T-helper 2 cell treated with Interferon-gamma antibody and Interleukin-4, amounts not matched to agents 100 ng/mL and 5 ng/mL, for 36 hours (primary cell): ENCODE data around the gene SCRN2. TPM values are rescaled to one million over a fixed set of nuclear protein-coding genes. Genes with fewer than 3 reads are reported as not detected.

Experiments used
- intact Hi-C: fragments of 100-400 bp; cut with micrococcal nuclease; formaldehyde crosslinking; loops from one replicate; pipeline ENCODE4 v1.15.1; 2023
- total RNA-seq: library from RNA; stranded (reverse); gene quantifications from 2 replicates; pipeline ENCODE4 v1.2.3, GENCODE V29; 2022

Gene SCRN2
- total RNA-seq, 1 donor from 2014 or later: 21.8 TPM

DNA sequence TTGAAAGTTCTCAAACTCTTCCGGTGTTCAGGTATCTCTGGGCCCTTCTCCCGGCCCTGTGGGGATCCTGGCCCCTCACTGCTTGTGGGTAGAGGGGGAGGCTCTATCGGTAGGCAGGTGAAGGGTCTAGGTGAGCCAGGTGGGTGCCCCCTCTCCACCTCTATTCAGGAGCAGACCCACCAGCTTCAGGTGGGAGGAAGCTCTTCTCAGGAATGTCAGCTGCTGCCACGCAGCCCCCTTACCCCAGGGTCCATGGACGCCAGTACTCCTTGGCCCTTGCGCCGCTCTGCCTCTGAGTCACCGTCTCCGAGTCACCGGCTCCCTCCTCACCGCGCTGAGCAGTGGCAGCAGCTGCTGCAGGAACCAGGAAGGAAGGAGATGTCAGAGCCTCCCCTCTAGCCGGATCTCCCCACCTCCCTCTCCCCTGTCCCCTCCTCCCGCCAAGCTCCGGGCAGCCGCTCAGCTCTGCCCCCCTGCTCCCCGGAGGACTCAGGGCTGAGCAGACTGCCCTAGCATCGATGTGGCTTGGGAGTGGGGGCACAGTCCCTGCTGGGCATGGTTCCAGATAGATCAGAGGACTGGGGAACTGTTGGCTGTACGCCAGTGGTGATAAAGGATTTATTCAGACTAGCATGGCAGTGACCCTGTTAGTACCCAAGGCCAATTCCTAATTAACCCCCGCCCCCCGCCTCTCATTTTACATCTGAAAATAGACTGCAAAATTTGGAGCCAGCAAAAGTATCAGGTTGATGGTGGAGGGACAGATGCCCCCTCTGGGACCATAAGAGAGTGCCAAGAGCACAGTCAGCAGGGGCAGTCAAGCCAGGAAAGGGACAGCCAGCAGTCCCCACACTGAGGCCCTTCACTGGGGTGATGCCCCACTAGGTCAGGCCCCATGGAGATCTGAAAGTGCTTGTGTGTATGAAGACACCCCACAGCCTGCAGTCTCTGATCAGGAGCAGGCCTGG lies 19.4 kb downstream of the SCRN2 start, which contains the start of gene OSBPL7:
TSS of gene OSBPL7 (minus strand) at position 371 of the 968 bp plus-strand sequence. CDS start 1,516 bp downstream, outside the sequence.
- intact Hi-C loops: loop anchor here (1.0 kb wide), 1 partner anchor 10 kb away; the partner anchor contains the start of genes LRRC46 and MRPL10

DNA sequence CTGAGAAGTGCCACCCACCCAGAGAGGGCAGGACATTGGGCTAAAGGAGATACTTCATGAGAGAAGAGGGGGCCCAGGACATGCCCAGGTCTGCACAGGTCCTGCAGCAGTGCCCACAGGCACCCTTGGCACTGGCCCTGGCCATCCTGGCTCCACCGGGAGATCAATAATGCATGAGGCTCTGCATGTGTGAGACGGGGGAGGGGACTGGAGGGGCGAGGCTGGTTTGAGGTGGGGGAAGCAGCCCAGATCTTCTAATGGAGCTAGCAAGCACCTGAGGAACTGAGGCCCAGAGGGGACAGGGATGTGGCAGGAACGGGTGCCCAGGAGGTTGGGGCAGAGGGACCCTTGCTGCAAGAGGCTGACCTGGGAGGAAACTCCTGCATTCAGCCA lies 20.0 kb downstream of the SCRN2 start:
- intact Hi-C loops: loop anchor here (1.0 kb wide), 1 partner anchor 10 kb away; the partner anchor contains the start of genes LRRC46 and MRPL10

DNA sequence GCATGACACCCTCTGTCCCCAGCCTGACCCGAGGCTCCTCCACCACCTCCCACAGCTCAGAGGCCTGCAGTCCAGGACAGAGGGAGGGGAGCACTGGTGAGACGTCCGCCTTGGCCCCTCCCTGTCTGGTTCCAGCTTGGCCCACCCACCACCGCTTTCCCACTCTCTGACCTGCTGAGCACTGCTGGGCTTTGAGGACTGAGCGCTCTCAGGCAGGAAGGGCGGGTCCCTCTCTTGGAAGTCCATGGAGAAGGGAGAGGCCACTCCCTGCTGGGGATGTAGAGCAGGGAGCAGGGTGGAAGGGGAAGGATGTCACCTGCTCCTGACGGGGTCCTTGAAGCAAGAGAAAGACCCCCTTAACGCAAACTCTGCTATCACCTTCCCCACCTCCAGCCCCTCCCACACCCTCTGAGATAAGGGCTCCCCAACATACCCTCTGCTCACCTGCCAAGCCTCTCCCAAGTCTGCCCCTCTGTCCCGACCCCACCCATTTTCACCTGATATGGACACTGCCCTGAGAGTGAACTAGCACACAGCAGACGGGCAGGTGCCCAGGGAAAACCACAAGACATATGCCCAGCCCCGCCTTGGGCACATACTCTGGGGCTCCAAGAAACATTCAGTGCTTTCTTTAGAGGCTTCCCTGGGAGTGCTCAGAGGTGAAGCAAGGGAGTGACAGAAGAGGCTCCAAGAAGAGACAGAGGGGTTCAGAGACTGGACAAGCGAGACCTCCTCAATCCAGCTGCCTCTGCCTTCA lies 20.9 kb downstream of the SCRN2 start:
- intact Hi-C loops: no loop called here

DNA sequence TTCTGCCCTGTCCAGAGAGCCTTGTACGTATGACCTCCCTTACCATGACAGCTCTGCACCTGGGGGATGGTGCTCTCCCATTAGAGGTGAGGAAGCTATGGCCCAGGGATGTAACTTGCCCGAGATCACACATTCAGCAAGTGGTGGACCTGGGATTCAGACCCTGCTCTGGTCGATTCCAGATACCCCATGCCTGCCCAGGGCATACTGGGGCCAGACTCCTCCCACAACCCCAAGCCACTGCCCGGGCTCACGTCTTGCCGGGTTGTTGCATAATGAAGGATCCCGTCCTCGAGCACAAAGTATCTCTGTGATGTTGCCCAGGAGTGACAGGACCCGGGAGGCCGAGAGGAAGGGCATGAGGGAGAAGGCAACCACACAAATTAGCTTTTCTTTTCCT lies 21.6 kb downstream of the SCRN2 start:
- intact Hi-C loops: no loop called here

DNA sequence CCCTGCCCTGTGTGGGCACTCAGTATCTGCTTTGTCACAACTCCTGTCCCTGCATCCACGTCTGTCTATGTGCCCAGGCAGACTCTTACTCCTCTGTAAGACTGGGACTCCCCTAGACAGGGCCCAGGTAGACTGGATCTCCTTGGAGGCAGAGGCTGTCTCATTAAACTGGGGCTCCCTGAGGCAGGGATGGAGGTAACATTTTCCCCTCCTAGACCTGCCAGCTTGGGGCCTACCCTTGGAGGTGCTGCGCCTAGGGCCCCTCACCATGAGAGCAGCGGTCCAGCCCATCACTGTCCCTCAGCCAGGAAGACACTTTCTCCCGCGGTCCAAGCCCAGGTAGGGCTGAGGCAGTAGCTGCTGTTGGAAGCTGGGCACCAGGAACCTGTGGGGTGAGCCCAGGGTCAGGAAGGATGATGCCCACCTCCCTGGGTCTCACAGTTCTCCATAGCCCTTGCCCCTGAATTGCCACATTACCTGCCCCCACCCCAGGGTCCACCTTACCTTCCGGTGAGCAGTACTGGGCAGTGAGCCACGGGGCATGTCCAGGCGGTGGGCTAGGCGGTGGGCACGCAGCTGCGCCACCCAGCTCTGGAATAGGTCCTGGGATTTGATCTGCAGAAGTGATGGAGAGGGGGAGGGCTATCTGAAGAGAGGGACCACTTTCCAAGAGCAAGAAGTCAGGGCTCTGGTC lies 22.9 kb downstream of the SCRN2 start:
- intact Hi-C loops: no loop called here

DNA sequence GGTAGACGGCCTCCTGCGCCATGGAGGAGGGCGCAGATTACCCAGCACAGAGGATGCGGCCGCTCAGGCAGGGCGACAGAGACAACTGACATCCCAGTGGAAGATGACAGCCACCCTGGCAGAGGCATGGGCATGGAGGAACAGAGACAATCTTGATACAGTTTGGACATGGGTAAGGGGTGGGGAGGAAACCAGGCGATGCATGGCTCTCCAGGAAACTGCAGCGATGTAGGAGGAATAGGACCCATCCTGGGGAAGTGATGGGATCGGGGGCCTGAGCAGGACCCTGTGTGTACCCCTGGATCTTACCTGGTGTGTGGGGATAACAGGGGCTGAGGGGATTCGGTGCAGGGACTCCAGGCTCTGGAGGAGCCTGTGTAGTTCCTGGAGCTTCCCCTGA lies 24.1 kb downstream of the SCRN2 start:
- intact Hi-C loops: no loop called here

DNA sequence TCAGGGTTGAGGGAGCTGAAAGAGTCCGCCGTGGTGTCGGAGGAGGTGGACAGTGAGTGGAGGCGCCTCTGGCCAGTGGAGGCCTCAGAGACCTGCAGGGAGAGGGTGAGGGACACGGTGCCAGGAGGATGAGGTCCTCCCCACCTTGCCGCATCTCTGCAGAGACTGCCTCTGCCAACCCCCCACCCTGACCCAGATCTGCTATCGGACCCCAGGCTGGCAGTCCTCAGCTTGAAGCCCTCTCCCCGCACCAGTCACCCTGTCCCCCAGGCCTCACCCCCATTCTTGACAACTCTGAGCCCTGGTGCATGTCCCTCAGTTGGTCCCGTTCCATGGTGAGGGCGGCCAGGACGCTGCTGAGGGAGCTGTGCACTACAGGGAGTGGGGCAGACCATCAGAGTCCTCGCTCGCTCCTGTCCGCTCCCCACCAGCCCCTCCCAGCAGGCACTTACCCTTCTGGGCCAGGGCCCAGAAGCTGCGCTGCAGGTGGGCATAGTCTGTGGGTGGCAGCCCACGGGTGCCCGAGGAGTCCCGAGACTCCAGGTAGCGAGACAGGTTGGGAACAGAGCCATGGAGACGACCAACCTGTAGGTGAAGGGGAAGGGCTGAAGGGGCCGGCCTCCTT lies 24.9 kb downstream of the SCRN2 start:
- intact Hi-C loops: no loop called here

DNA sequence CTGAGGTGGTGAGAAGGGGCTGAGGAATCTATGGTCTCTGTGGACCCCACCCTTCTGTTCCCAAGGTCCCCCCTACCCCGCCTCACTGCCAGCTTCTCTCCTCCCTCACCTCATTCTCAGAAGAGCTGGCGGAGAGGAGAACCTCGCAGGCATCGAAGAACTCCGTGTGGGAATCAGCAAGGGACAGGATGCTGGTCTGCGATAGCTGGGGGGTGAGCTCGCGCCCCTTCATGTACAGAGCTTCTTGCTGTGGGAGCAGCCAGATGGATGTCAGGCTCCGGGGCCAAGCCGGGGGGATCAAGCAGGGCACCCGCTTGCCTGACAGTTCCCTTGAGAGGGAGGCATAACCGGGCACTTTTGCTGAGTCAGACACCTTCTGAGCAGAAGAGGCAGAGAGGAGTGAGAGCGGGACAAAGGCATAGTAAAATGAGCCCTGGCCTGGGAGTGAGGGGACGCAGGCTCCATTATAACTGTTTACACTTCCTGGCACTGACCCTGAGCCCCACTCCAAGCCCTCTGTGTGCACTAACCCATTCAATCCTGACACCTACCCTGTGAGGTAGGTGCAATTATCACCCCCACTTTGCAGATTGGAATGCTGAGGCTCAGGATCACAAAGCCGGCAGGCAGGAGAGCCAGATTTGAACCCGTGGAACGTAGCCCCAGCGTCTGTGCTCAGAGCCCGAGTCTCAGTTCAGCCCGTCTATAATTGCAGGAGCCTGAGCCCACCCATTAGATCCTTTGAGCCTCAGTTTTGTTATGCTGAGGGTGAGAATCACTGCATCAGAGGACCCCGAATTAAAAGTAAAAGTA lies 25.8 kb downstream of the SCRN2 start:
- intact Hi-C loops: no loop called here

DNA sequence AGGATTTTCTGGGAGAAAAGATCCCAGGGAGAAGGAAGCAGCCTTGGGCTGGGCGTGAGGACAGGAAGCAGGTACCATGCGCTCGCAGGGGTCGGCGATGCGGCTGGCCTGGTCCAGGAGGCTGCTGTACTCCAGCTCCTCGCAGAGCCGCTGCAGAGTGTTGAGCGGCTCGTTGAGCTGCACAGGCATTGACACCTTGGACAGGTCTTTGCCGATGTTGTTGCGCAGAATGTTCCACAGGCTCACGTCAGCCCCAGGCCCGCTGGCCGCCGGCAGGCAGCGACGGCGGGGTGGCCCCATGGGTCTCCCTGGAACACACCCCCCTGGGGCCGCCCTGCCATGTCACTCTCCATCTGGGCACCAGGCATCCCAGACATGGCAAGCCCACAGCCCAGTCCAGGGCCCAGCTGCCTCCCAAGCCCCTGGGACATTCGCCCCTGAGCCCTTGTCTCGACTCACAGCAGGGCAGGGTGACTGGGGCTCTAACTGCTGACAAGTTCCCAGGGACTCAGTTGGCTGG lies 27.5 kb downstream of the SCRN2 start:
- intact Hi-C loops: no loop called here

DNA sequence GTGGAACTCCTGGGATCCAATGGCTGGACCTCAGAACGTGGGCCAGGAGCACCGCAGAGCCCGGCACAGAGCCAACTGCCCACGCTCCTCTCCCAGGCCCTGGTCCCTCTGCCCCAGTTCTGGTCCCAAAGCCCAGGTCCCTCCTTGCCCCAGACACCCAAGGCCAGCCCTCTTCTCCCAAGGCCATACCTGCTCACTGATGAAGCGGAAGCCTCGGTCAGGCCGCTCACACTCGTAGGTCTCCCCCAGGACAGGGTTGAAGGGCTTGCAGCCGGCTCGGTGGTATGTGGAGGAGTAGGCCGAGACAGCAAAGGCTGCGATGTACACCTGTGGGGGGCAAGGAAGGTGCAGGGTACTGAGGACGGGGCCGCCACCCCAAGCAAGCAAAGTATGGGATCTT lies 28.0 kb downstream of the SCRN2 start:
- intact Hi-C loops: no loop called here

DNA sequence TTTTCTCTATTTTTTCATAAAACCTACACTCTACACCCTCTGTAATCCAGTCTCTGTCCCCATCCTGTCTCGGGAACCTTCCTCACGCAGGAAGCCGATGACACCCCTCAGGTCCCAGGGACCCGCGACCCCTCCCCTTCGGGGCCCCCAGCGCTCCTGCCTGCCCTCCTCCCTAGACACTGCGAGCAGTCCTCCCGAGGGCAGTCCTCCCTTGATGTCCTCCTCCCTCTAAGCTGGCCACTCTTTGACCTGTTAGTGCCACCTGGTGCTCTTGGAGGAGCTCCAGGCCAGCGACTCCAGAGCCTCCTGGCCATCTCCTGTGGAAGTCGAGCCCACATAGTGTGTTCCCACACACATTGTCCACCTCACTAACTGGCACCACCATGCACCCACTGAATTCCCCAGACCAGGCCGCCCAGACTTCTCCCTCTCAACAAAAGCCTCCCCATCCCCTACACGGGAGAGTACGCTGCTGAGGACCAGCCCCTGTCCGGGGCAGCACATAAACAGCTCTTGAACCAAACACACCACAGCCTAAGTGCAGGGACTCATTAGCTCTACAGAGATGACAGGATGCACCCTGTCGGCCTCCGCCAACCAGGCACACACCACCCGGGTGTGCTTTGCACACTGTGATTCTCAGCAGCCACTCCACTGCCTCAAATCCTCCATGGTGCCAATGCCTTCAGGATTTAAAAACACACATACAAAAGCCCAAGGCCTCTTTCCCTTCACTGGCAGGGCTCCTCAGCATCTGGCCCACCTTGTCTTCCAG lies 28.7 kb downstream of the SCRN2 start:
- intact Hi-C loops: no loop called here

DNA sequence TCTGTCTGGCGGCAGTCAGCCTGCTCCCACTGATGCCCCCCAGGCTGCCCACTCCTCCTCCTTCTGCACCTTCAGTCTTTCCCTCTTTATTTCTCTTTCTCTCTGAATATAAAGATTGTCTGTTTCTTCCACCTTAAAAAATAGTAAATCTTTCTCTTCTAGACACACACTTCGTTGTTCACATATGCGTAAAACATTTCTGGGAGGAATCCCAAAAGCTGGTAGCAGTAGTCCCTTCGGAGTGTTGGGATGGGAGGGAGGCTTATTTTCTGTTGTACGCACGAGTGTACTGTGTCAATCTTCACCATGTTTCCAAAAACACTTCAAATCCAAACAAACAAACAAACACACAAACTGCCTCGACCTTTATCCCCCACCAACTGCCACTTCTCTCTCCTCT lies 29.4 kb downstream of the SCRN2 start:
- intact Hi-C loops: no loop called here

DNA sequence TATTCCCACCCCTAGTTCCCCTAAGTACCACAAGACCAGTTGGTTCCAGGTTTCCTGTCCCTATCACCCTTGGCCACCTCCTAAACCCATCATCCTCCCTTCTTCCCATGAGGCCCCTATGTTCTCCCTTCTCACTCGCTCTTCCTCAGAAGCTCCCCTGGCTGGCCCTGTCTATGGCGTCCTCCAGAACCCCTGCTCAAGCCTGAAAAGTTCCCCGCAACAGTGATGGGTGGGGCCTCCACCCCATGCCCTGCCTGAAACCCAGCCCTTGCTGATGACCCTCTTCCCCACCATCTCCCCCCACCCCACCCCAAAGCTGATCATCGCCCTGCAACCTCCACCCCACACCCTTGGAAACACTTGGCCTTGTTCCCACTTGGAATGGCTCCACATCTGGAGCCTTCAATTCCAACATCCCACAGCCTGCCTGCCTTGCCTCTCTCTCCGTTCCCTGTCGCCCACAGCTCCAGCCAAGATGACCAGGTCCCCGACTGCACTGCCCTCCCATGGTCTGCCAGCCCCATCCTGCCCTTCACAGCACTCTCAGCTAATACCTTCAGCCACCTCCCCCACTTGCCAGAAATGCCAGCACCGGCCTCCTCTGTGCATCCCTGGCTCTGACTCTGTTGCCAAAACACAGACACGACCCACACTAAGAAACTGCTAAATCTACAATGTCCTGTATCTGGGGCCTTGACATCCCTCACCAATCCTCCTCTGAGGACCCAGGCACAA lies 30.0 kb downstream of the SCRN2 start:
- intact Hi-C loops: no loop called here

DNA sequence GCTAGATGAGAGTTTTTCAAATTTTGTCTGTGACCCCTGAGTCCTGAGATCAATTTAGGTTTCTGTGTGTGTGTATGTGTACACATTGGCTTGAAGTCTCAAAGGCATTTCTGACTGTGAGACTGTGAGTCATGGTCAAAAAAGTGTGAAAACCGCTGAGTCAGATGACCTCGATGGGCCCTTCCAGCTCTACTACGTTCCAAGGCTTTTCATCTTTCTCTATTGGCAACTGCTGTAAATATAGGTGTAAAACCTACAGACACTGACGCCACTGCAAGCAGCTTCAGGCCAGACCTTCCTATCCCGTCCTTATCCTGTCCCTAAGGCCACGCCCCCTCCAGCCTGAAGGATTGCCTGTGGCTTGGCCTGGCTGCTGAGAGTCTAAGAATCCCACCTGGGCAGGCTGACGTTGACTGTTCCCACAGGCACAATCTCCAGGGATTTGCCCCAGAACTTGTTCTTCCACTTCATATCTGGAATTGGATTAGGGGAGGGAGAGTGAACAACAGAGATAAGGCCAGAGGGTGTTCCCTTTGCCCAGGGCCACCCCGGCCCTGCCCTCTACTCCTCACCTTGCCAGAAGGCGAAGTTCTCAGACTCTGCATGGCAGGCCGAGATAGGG lies 30.8 kb downstream of the SCRN2 start:
- intact Hi-C loops: no loop called here

DNA sequence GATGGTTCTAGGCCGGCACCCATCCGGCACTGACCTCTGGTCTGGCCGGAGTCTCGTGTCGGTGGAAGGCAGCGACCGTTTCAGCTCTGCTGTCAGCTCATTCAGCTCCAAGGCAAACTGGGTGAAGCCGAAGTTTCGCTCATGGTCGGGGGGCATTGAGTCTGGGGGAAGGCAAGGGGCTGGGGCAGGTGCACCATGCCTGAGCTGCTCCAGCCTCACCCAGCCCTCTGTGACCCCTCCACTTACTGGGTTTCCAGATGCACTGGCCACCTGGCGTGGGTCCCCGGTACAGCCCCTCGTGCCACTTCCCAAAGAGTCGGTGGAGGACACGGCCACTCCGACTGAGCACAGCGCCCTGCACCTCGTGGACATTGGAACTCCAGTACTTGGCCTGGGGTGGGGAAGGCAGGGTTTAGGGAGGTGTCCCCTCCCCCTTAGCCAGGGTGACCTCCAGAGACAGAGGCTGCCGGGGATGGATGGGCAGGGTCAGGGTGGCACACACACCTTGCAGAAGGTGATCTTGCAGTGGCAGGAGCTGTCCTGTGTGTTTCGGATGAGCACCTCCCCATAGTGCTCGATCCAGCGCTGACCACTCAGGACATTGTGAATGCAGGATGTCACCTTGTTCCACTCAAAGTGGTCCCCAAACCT lies 32.1 kb downstream of the SCRN2 start:
- intact Hi-C loops: no loop called here

DNA sequence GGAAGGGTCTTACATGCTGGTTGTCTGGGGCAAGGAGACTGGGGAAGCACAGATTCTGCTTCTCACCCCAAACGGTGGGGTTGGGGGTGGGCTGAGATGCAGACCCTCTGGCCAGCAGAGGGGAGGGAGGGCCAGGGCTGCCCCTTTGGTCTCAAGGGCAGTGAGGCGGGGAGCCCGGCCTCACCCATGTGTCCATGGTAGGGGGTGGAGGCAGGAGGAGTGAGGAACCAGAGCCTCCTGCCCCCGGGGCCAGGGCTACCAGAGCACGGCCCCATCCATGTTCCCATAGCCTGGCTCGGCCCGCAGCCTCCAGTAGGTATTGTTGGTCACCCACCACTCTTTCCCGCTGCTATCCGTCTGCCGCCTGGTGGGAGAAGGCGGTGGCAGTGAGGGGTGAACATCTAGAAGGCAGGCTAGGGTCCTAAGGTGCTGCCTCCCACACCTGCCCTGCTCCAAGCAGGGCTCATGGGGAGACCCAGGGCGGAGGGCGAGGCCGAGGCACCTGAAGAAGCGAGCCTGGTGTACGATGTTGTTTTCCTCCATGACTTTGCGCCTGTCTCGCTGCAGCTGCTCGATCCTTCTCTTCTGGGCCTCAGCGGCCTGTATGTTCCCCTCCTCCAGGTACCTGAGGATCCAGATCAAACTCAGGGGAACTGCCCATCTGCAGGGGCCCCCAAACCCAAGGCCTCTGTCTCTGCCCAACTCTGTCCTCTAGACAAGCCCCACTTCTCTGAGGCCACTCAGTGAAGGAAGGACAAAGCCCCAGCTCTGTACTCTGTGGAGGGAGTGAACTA lies 32.8 kb downstream of the SCRN2 start:
- intact Hi-C loops: no loop called here

DNA sequence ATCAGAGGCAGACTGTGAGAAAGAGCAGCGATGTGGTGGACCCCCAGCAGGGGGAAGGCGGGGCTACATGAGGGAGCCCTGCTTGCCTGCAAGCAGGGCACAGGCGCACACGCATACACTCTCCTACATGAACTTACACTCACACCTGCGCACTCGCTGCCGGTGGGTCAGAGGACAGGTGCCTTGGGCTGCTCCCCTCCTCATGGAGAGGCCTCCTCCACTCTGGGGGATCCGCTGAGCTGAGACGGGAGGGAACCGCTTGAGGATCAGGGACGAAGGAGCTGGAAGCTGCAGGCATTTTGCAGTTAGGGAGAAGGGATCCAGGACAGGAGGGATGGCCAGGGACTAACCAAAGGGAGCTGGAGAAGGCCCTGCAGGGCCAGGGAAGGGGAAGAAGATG lies 33.7 kb downstream of the SCRN2 start:
- intact Hi-C loops: no loop called here
